Suprapubic skin (tissue), 4 donors: Measurements from ENCODE around the gene CLTCL1.

Source experiments
- POLR2A ChIP-seq, 2 donors: fragments of 450-650 bp; IDR thresholded peaks; one replicate each; pipeline ENCODE4 v1.6.1; 2017; ENCODE audit warnings: antibody characterized with exemption in 2 of 2, mild to moderate bottlenecking in 2 of 2, moderate library complexity in 2 of 2
- POLR2AphosphoS5 ChIP-seq, 3 donors: sonication (generic); formaldehyde crosslinking; IDR thresholded peaks; one replicate each; pipeline ENCODE4 v1.6.1; 2017; ENCODE audit warnings: antibody characterized with exemption in 3 of 3
- TF ChIP-seq, protein P1 (sequence below), 2 donors: fragments of 200-600 bp in 1 of 2; fragments of 450-650 bp in 1 of 2; sonication (generic) in 1 of 2; IDR thresholded peaks; one replicate each; pipeline ENCODE4 v1.5.1; 2016 to 2019; ENCODE audit warnings: antibody characterized with exemption in 2 of 2, mild to moderate bottlenecking in 1 of 2, moderate library complexity in 1 of 2

- no peak for TF ChIP-seq POLR2A (IDR thresholded peaks at IDR 0.05)
- TF ChIP-seq, protein P1, sequence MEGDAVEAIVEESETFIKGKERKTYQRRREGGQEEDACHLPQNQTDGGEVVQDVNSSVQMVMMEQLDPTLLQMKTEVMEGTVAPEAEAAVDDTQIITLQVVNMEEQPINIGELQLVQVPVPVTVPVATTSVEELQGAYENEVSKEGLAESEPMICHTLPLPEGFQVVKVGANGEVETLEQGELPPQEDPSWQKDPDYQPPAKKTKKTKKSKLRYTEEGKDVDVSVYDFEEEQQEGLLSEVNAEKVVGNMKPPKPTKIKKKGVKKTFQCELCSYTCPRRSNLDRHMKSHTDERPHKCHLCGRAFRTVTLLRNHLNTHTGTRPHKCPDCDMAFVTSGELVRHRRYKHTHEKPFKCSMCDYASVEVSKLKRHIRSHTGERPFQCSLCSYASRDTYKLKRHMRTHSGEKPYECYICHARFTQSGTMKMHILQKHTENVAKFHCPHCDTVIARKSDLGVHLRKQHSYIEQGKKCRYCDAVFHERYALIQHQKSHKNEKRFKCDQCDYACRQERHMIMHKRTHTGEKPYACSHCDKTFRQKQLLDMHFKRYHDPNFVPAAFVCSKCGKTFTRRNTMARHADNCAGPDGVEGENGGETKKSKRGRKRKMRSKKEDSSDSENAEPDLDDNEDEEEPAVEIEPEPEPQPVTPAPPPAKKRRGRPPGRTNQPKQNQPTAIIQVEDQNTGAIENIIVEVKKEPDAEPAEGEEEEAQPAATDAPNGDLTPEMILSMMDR (IDR thresholded peaks at IDR 0.05): no peak
- TF ChIP-seq POLR2AphosphoS5 (IDR thresholded peaks at IDR 0.05): no peak
Observed at GRCh38 chr22:19139974-19140373, 151.5 kb downstream of the CLTCL1 start.
